NOMO-1 treated with dmso at 0.1 percent for 144 hours (cell line): ENCODE measurements around the gene DNAJC28.
"Not testable (repeated sequence)": the region's sequence is repeated elsewhere in the genome, so short reads cannot be mapped to it uniquely, and the experiment has no call there.

ENCODE experiments used
- DNase-seq: peaks from one replicate; lab custom pipeline; 2025; ENCODE audit not compliant: unreplicated experiment; lab: John Stamatoyannopoulos, UW

Gene DNAJC28

GRCh38 chr21:33481314-33481943 lies 10.1 kb downstream of the DNAJC28 start:
- DNase-seq = no peak

GRCh38 chr21:33480481-33481103 lies 10.9 kb downstream of the DNAJC28 start:
- no peak for DNase-seq

DNA sequence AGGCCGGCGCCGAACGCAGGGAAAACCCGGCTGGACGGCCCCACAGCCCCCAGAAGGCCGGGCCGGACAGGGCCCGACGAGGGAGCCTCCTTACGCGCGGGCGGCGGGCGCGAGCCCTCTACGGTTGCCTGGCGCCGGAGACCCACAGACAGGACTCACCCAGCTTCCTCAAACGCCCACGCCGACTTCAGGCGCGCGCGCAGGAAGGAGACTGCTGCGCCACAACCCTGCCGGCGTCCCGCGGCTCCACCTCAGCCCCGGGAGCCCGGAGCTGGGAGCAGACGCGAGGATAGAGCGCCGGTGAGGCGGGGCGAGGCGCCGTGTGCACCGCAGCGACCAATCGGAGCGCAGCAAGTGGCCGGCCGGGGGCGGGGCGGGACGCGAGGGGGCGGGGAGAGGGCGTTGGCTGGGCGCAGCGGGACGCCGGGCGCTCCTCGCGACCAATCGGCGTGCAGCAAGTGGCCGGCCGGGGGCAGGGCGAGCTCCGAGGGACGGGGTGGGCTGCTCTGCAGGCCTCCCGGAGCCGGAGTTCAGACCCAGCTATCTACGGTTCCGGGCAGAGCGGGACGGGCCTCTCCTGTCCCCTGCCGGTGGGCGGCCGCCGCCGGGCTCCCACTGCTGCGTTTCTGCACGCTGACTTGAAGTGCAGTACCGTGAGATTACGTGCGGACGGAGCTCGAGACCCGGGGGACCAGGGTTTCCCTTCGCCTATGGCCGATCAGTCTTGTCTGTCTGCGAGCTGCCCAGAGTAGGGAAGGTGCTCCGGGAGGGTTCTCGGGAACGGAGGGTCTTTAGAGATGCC lies 11.6 kb downstream of the DNAJC28 start, which contains the start of gene TMEM50B:
Gene TMEM50B (minus strand): TSS at position 296 of the 802 bp plus-strand sequence. CDS start 11,089 bp downstream, outside the sequence.
- DNase-seq = peak; percentile 95

GRCh38 chr21:33478935-33479678 lies 12.4 kb downstream of the DNAJC28 start:
- no peak for DNase-seq

DNA sequence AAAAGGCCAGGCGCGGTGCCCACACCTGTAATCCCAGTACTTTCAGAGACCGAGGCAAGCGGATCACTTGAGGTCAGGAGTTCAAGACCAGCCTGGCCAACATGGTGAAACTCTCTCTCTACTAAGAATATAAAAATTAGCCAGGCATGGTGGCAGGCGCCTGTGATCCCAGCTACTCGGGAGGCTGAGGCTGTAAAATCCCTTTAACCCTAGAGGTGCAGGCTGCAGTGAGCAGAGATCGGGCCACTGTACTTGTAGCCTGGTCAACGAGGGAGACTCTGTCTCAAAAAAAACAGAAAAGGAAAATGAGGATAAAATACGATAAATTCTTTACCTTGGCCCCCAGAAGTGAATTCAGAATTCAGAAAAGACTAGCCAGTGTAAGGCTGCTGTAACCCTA lies 13.3 kb downstream of the DNAJC28 start:
- no peak for DNase-seq

DNA sequence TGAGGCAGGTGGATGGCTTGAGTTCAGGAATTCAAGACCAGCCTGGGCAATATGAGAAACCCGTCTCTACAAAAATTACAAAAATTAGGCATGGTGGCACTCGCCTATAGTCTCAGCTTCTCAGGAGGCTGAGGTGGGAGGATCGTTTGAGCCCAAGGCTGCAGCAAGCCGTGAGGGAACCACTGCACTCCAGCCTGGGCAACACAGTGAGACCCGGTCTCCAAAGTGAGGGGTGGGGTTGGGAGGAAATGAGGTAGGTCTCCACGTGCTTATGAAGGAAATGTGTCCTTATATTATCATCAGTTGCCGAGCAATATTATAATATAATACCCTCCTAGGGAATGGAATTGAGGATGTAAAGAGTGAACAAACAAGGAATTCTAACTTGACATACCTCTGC lies 14.4 kb downstream of the DNAJC28 start:
- DNase-seq = no peak

DNA sequence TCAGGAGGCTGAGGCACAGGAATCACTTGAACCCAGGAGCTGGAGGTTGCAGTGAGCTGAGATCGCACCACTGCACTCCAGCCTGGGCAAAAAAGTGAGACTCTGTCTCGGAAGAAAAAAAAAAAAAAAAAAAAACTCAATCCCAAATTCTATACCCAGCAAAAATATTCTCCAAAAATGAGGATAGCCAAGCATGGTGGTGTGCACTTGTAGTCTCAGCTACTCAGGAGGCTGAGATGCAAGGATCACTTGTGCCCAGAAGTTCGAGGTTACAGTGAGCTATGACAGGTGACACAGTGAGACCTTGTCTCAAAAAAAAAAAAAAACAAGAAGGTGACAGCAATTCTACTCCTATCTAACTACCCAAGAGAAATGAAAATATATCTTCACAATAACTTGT lies 18.2 kb downstream of the DNAJC28 start:
- no peak for DNase-seq

DNA sequence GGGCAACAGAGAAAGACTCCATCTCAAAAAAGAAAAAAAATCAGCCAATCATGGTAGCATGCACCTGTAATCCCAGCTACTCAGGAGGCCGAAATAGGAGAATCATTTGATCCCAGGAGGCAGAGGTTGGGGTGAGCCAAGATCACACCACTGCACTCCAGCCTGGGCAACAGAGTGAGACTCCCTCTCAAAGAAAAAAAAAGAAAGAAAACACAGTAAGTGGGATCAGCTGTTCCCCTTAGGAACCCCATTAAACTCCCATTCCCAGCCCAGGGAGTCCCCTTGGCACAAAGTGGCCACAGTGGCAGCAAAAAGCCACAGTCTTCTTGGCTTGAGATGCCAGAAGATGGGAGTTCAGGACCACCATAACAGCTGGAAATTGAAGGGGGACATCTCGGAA lies 20.8 kb downstream of the DNAJC28 start:
- DNase-seq = no peak

GRCh38 chr21:33469183-33469582 lies 22.3 kb downstream of the DNAJC28 start:
- DNase-seq = not testable (repeated sequence)

GRCh38 chr21:33461538-33462250 lies 29.8 kb downstream of the DNAJC28 start:
- no peak for DNase-seq

DNA sequence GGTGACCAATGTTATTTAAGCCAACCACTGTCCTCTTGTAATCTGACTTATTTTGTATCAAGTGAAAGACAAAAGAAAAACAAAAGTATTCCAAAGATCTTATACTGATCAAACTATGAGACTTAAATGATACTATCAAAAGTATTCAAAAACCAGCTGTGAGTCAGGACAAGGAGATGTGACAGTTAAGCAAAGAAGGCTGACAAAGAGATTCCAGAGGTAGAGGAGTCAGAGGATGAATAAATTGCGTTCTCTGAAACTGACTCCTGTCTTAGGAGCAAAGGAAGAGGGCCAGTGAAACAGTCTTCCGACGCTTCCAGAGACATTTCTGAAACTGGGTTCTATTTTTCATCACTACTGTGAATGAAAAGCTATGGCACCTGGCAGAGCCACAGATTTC lies 32.7 kb downstream of the DNAJC28 start:
- DNase-seq = no peak

DNA sequence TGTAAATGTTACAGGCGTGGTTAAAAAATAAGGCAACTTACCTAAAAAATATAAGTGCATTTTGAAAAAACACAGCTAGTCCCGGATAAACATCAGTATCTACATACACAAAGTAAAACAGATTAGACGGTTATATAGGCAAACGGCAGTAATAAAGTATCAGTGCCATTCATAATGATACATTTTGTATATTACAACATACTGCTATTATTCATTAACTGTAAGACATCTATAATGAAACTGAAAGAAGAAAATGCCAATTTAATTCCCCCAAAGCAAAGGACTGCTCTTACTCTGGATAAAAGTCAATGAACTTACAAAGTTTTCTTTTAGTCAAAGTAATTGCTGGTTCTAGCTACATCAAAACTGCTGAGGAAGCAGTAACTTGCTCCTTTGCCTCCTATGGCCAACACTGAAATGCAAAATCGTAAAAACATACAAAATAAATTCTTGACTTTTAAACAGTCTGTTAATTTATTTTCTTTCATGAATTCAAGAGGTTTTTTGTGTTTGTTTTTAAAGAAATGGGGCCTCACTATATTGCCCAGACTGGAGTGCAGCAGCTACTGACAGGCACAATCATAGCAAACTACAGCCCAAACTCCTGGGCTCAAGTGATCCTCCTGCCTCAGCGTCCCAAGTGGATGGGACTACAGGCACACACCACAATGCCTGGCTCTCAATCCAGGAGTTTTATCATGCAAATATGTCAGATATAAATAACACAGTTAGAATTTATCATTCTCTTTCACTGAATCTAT lies 35.6 kb downstream of the DNAJC28 start:
- no peak for DNase-seq

- no peak for DNase-seq
Measured at GRCh38 chr21:33452362-33452761, 39.2 kb downstream of the DNAJC28 start.

- no peak for DNase-seq
Measured at GRCh38 chr21:33451634-33452071, 39.9 kb downstream of the DNAJC28 start.

DNA sequence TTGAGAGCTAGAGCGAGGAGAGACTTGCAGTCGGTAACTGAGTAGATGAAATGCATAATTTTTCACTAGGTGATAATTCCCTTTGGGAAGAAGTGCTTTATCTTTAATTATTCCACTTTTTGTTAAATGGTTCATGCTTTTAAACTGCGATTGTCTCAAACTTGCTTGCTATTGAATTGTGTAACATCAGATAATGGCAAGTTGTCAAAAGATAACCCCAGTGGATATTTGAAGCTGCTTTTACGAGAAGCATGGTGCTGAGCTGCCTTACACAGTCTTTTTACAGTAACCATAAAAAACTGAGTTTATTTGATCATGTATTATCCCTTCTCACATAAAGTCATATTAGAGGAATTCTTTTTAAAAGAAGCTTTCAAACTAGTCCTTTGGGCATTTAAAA lies 41.9 kb downstream of the DNAJC28 start:
- DNase-seq = no peak

DNA sequence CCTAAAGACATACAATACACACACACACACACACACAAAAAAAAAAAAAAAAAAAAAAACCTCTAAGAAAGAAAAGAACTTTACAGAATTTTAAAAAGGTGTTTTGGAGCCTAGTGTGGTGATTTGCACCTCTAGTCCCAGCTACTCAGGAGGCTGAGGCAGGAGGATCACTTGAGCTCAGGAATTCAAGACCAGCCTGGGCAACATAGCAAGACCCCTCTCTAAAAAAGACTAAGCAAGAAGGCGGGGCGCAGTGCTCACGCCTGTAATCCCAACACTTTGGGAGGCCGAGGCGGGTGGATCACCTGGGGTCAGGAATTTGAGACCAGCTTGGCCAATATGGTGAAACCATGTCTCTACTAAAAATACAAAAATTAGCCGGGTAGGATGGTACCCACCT lies 44.9 kb downstream of the DNAJC28 start:
- not testable (repeated sequence) for DNase-seq

GRCh38 chr21:33444499-33444898 lies 47.0 kb downstream of the DNAJC28 start:
- DNase-seq = no peak

DNA sequence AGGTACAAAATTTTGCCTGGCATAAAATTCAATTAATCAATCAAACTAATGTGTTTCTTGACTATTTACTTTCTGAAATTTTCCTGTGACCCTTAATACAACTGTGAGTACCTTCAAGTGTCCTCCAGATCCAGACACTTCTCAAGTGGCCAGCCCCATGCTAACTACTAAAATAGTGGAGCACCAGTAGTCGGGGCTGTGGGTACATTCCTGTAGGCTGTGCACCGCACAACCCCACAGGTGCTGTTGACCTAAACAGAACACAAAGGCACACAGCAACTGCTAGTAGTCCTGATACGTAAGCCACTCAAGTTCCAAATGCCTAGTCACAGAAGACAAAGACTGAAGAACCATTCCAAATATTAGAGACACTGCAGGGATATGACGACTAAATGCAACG lies 48.3 kb downstream of the DNAJC28 start:
- no peak for DNase-seq

DNA sequence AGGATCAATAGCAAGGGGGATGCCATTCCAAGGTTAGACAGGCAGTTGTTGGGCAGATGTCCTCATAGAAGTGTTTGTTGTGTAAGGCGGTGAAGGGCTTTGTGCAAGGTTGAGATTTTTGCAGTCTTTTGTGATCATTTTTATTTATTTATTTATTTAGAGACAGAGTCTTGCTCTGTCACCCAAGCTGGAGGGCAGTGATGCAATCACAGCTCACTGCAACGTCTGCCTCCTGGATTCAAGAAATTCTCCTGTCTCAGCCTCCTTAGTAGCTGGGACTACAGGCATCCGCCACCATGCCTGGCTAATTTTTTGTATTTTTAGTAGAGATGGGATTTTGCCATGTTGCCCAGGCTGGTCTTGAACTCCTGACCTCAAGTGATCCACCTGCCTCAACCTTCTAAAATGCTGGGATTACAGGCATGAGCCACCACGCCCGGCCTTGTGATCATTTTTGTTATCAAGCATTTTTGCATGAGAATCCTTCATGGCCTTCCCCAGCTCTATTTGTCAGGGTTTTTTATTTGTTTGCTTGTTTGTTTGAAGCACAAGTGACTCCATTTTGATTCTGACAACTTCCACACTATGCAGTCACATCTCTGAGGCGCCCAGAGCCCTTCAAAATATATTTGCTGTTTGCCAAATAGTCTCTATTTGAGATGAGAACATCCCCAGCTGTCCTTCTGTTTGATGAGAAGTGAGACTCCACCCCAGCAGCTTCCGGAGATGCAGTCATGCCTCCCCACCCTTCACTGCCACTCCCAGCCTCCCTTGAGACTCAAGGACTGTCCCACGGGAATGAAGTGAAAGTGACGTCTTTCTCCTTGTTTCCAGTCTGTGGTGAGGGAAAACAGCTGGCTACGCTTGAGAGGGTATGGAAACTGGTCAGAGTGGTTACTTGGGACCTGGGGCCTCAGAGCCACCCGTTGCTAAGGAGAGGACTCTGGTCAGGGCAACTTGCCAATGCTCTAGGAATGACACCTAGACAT lies 49.7 kb downstream of the DNAJC28 start:
- DNase-seq = no peak
